K562 (cell line): ENCODE results near the gene KIF3A. TPM values are rescaled to one million over a fixed set of nuclear protein-coding genes. Genes with fewer than 3 reads are reported as not detected.

Experiments used
- BHLHE40 ChIP-seq: IDR thresholded peaks from 2 replicates; pipeline ENCODE4 v1.6.1; 2011; ENCODE audit warnings: low read length, improper control_type of control experiment
- COPS2 ChIP-seq: fragments of 450-650 bp; conservative IDR thresholded peaks from 2 replicates; pipeline ENCODE4 v1.6.1; 2016; ENCODE audit warnings: mild to moderate bottlenecking, moderate library complexity
- DMBX1 ChIP-seq: fragments of 250-450 bp; sonication (Bioruptor Pico); IDR thresholded peaks from 2 replicates; pipeline ENCODE4 v1.8.0; 2022; ENCODE audit warnings: inconsistent platforms, mild to moderate bottlenecking, moderate library complexity, borderline replicate concordance
- EP400 ChIP-seq: fragments of 450-650 bp; IDR thresholded peaks from 2 replicates; pipeline ENCODE4 v1.6.1; 2017; ENCODE audit warnings: antibody characterized with exemption, mild to moderate bottlenecking, moderate library complexity
- FOXP4 ChIP-seq: sonication (generic); formaldehyde crosslinking; IDR thresholded peaks from 2 replicates; pipeline ENCODE4 v1.8.0; 2022; ENCODE audit warnings: mild to moderate bottlenecking, missing genetic modification reagents, borderline replicate concordance
- GABPB1 ChIP-seq: sonication (generic); formaldehyde crosslinking; IDR thresholded peaks from 2 replicates; pipeline ENCODE4 v1.8.0; 2022; ENCODE audit warnings: mild to moderate bottlenecking, missing genetic modification reagents
- GABPB2 ChIP-seq: fragments of 250-450 bp; sonication (Bioruptor Pico); conservative IDR thresholded peaks from 2 replicates; pipeline ENCODE4 v1.5.1; 2021; ENCODE audit warnings: mild to moderate bottlenecking
- RBM17 ChIP-seq: fragments of 200-400 bp; formaldehyde crosslinking; IDR thresholded peaks from 2 replicates; pipeline ENCODE4 v1.6.1; 2017; ENCODE audit warnings: low read depth, mild to moderate bottlenecking, low read length, borderline replicate concordance
- RBM22 ChIP-seq: fragments of 200-400 bp; formaldehyde crosslinking; IDR thresholded peaks from 2 replicates; pipeline ENCODE4 v1.6.1; 2018; ENCODE audit warnings: low read length, low read depth; ENCODE audit not compliant: poor library complexity, severe bottlenecking
- TCF3 ChIP-seq: sonication (generic); formaldehyde crosslinking; IDR thresholded peaks from 2 replicates; pipeline ENCODE4 v1.4.0; 2020; ENCODE audit warnings: mild to moderate bottlenecking, missing genetic modification reagents
- TFAM ChIP-seq: fragments of 250-450 bp; sonication (Bioruptor Pico); conservative IDR thresholded peaks from 2 replicates; pipeline ENCODE4 v1.5.0; 2021; ENCODE audit warnings: mild to moderate bottlenecking, moderate library complexity
- XRCC5 ChIP-seq: fragments of 200-400 bp; formaldehyde crosslinking; IDR thresholded peaks from 2 replicates; pipeline ENCODE4 v1.6.1; 2017; ENCODE audit warnings: low read depth, mild to moderate bottlenecking, low read length
- ZNF239 ChIP-seq: fragments of 250-450 bp; sonication (Bioruptor Pico); IDR thresholded peaks from 2 replicates; pipeline ENCODE4 v1.4.0; 2020; ENCODE audit warnings: mild to moderate bottlenecking
- ZNF695 ChIP-seq: fragments of 450-650 bp; formaldehyde crosslinking; IDR thresholded peaks from 2 replicates; pipeline ENCODE4 v1.4.0; 2020; ENCODE audit warnings: mild to moderate bottlenecking, moderate library complexity
- ZNF707 ChIP-seq: fragments of 250-450 bp; sonication (Bioruptor Pico); conservative IDR thresholded peaks from 2 replicates; pipeline ENCODE4 v1.8.0; 2022; ENCODE audit warnings: inconsistent platforms, mild to moderate bottlenecking, moderate library complexity
- polyA plus RNA-seq, 8 experiments: library from polyadenylated mRNA; depleted of rRNA in 4 of 8; stranded (reverse) in 5 of 8; unstranded in 3 of 8; fragments of >200 nt; fragmentation: Nextera tagmentation in 2 of 8; fragmentation: Illumina TruSeq in 1 of 8; extraction: Ambion mirVana in 2 of 8; extraction: Trizol in 1 of 8; gene quantifications; 2 replicates each; pipeline versions ENCODE4 v1.2.1 to v1.2.3, GENCODE V29; 2011 to 2014; ENCODE audit warnings: inconsistent platforms in 1 of 8, missing spikeins in 1 of 8
- total RNA-seq, 7 experiments: library from RNA; depleted of rRNA in 6 of 7; stranded (reverse); fragments of >200 nt in 6 of 7; fragmentation: Illumina TruSeq in 2 of 7; extraction: Trizol in 2 of 7; gene quantifications; 2 replicates each; pipeline versions ENCODE4 v1.2.1 to v1.2.3, GENCODE V29; 2011 to 2021; ENCODE audit warnings: low replicate concordance in 1 of 7
- TF ChIP-seq, protein P1 (sequence below): fragments of 150-350 bp; IDR thresholded peaks from 2 replicates; pipeline ENCODE4 v1.6.1; 2014; ENCODE audit warnings: low read depth, mild to moderate bottlenecking, low read length, borderline replicate concordance
- TF ChIP-seq, protein P2 (sequence below), 3 experiments: IDR thresholded peaks in 2 of 3; conservative IDR thresholded peaks in 1 of 3; 2 replicates each; pipeline ENCODE4 v1.5.1; 2011 to 2012; ENCODE audit warnings: low read length in 3 of 3, mild to moderate bottlenecking in 3 of 3, control low read depth in 2 of 3, improper control_type of control experiment in 1 of 3, inconsistent platforms in 1 of 3, low read depth in 1 of 3, mixed read lengths in 1 of 3, moderate library complexity in 1 of 3; ENCODE audit not compliant: insufficient read depth in 2 of 3
- TF ChIP-seq, protein P3 (sequence below): fragments of 450-650 bp; formaldehyde crosslinking; IDR thresholded peaks from 2 replicates; pipeline ENCODE4 v1.4.0; 2022; ENCODE audit warnings: missing genetic modification characterization

KIF3A gene
- total and polyA plus RNA-seq, 9 of the 15 experiments (the other 6 are each of a cell fraction or from before 2014, with no cell fraction given): 1.5 to 7.8 (median 6.0) TPM

DNA sequence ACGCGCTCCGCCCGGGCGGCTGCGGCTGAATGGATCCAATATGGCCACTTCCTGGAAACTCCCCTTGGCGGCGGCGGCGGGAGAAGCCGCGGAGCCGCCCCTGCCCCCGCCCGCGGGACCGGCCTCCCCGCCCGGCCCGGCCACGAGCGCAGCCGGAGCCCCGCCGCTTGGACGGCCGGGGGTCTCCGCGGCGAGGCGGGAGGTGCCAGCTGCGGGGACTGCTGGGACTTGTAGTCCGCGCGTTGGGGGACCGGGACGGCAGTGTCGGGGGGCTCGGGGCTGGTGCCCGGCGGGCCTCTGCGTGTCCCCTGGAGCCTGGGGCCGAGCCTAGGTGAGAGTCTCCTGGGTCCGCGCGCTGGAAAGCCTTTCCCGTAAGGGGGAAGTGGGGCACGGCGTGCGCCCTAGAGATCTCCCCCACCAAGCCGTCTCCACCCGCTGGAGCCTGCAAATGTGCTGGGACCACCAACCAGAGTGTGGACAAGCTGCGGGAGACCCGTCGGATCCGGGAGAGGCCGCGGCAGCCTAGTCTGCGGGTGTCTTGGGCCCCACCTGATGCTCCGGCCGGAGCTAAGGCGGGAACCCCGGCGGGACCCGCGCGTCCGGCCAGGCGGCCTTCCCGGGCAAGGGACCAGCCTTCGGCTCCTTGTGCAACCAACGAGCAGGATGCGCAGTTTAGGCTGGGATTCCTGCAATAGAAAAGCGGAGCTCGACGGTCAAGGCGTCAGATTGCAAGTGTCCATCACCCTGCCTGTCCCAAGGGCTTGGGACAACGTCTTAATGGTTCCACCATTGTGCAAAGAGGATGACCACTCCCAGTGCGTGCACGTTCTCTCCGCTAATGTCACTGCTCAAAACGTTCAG lies 40.1 kb upstream of the KIF3A start, which contains the start of gene SEPTIN8 (continued):
- TF ChIP-seq, protein P1, sequence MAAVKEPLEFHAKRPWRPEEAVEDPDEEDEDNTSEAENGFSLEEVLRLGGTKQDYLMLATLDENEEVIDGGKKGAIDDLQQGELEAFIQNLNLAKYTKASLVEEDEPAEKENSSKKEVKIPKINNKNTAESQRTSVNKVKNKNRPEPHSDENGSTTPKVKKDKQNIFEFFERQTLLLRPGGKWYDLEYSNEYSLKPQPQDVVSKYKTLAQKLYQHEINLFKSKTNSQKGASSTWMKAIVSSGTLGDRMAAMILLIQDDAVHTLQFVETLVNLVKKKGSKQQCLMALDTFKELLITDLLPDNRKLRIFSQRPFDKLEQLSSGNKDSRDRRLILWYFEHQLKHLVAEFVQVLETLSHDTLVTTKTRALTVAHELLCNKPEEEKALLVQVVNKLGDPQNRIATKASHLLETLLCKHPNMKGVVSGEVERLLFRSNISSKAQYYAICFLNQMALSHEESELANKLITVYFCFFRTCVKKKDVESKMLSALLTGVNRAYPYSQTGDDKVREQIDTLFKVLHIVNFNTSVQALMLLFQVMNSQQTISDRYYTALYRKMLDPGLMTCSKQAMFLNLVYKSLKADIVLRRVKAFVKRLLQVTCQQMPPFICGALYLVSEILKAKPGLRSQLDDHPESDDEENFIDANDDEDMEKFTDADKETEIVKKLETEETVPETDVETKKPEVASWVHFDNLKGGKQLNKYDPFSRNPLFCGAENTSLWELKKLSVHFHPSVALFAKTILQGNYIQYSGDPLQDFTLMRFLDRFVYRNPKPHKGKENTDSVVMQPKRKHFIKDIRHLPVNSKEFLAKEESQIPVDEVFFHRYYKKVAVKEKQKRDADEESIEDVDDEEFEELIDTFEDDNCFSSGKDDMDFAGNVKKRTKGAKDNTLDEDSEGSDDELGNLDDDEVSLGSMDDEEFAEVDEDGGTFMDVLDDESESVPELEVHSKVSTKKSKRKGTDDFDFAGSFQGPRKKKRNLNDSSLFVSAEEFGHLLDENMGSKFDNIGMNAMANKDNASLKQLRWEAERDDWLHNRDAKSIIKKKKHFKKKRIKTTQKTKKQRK: no peak
- TF ChIP-seq RBM22 (no peak), COPS2 (no peak), XRCC5 (no peak), ZNF239 (CRISPR knock-in tag) (no peak), TFAM (CRISPR knock-in tag) (no peak), ZNF707 (no peak), GABPB2 (CRISPR knock-in tag) (no peak), ZNF695 (CRISPR knock-in tag) (0 out of 2 replicates have a peak, but pooled peaks have one; percentile 34), BHLHE40 (peak; percentile 13; the same call in 1 of the 2 replicates), FOXP4 (CRISPR knock-in tag) (0 out of 2 replicates have a peak, but pooled peaks have one; percentile 43), TCF3 (CRISPR knock-in tag) (no peak), GABPB1 (CRISPR knock-in tag) (peak; percentile 66), RBM17 (no peak), DMBX1 (CRISPR knock-in tag) (peak; percentile 5; the same call in 1 of the 2 replicates), EP400 (no peak; the same call in 1 of the 2 replicates)
- TF ChIP-seq, protein P2, sequence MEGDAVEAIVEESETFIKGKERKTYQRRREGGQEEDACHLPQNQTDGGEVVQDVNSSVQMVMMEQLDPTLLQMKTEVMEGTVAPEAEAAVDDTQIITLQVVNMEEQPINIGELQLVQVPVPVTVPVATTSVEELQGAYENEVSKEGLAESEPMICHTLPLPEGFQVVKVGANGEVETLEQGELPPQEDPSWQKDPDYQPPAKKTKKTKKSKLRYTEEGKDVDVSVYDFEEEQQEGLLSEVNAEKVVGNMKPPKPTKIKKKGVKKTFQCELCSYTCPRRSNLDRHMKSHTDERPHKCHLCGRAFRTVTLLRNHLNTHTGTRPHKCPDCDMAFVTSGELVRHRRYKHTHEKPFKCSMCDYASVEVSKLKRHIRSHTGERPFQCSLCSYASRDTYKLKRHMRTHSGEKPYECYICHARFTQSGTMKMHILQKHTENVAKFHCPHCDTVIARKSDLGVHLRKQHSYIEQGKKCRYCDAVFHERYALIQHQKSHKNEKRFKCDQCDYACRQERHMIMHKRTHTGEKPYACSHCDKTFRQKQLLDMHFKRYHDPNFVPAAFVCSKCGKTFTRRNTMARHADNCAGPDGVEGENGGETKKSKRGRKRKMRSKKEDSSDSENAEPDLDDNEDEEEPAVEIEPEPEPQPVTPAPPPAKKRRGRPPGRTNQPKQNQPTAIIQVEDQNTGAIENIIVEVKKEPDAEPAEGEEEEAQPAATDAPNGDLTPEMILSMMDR (IDR thresholded peaks at IDR 0.05 in 2 of 3, conservative IDR thresholded peaks at IDR 0.05 in 1 of 3; ENCODE audit: insufficient read depth in 2 of 3, low read depth in 1 of 3, low read length in 3 of 3): no peak
- TF ChIP-seq, protein P3, sequence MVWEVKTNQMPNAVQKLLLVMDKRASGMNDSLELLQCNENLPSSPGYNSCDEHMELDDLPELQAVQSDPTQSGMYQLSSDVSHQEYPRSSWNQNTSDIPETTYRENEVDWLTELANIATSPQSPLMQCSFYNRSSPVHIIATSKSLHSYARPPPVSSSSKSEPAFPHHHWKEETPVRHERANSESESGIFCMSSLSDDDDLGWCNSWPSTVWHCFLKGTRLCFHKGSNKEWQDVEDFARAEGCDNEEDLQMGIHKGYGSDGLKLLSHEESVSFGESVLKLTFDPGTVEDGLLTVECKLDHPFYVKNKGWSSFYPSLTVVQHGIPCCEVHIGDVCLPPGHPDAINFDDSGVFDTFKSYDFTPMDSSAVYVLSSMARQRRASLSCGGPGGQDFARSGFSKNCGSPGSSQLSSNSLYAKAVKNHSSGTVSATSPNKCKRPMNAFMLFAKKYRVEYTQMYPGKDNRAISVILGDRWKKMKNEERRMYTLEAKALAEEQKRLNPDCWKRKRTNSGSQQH (CRISPR knock-in tag): no peak
